SK-N-SH treated with all-trans-retinoic acid at 6 μM for 48 hours (cell line): ENCODE measurements around the gene P2RX5.

Experiments used
- ATAC-seq: fragments of 200-7000 bp; cut with Tn5 transposase; 3 replicates; pipeline ENCODE4 v1.9.1; 2020; ENCODE audit warnings: mild to moderate bottlenecking, moderate library complexity
- ARNTL ChIP-seq: fragments of 450-650 bp; formaldehyde crosslinking; IDR thresholded peaks from 2 replicates; pipeline ENCODE4 v1.5.0; 2020; ENCODE audit warnings: low read depth, mild to moderate bottlenecking, moderate library complexity, borderline replicate concordance
- BACH2 ChIP-seq: fragments of 250-450 bp; sonication (Bioruptor Pico); IDR thresholded peaks from 2 replicates; pipeline ENCODE4 v1.9.0; 2021; ENCODE audit warnings: mild to moderate bottlenecking, borderline replicate concordance
- CREB5 ChIP-seq: fragments of 250-450 bp; sonication (Bioruptor Pico); IDR thresholded peaks from 2 replicates; pipeline ENCODE4 v1.5.1; 2020; ENCODE audit warnings: low read depth, mild to moderate bottlenecking, moderate library complexity
- CSDC2 ChIP-seq: fragments of 250-450 bp; sonication (Bioruptor Pico); IDR thresholded peaks from 2 replicates; pipeline ENCODE4 v1.5.0; 2020; ENCODE audit warnings: mild to moderate bottlenecking, moderate library complexity
- GLIS3 ChIP-seq: fragments of 250-450 bp; sonication (Bioruptor Pico); IDR thresholded peaks from 2 replicates; pipeline ENCODE4 v1.5.0; 2020; ENCODE audit warnings: mild to moderate bottlenecking, moderate library complexity
- ISL1 ChIP-seq: fragments of 250-450 bp; sonication (Bioruptor Pico); IDR thresholded peaks from 2 replicates; pipeline ENCODE4 v2.1.2; 2022; ENCODE audit warnings: mild to moderate bottlenecking, moderate library complexity
- OSR1 ChIP-seq: fragments of 250-450 bp; sonication (Bioruptor Pico); IDR thresholded peaks from 2 replicates; pipeline ENCODE4 v1.8.0; 2022; ENCODE audit warnings: moderate library complexity, mild to moderate bottlenecking, inconsistent platforms
- PATZ1 ChIP-seq: fragments of 250-450 bp; sonication (Bioruptor Pico); IDR thresholded peaks from 2 replicates; pipeline ENCODE4 v1.8.0; 2020; ENCODE audit warnings: mild to moderate bottlenecking, moderate library complexity, borderline replicate concordance
- POU6F1 ChIP-seq: fragments of 250-450 bp; sonication (Bioruptor Pico); IDR thresholded peaks from 2 replicates; pipeline ENCODE4 v1.8.0; 2021; ENCODE audit warnings: low read depth, mild to moderate bottlenecking, moderate library complexity, borderline replicate concordance
- PPARA ChIP-seq: fragments of 250-450 bp; sonication (Bioruptor Pico); IDR thresholded peaks from 2 replicates; pipeline ENCODE4 v1.5.0; 2020; ENCODE audit warnings: mild to moderate bottlenecking, borderline replicate concordance
- RARB ChIP-seq: fragments of 250-450 bp; sonication (Bioruptor Pico); IDR thresholded peaks from 2 replicates; pipeline ENCODE4 v1.8.0; 2021; ENCODE audit warnings: mild to moderate bottlenecking, moderate library complexity
- SNAI2 ChIP-seq: fragments of 250-450 bp; sonication (Bioruptor Pico); IDR thresholded peaks from 2 replicates; pipeline ENCODE4 v1.5.0; 2020; ENCODE audit warnings: mild to moderate bottlenecking, moderate library complexity
- TCF4 ChIP-seq: fragments of 250-450 bp; sonication (Bioruptor Pico); IDR thresholded peaks from 2 replicates; pipeline ENCODE4 v1.8.0; 2021; ENCODE audit warnings: mild to moderate bottlenecking, moderate library complexity, borderline replicate concordance
- TOX ChIP-seq: fragments of 250-450 bp; sonication (Bioruptor Pico); IDR thresholded peaks from 2 replicates; pipeline ENCODE4 v1.8.0; 2021; ENCODE audit warnings: mild to moderate bottlenecking, moderate library complexity, borderline replicate concordance
- TSHZ2 ChIP-seq: fragments of 250-450 bp; sonication (Bioruptor Pico); IDR thresholded peaks from 2 replicates; pipeline ENCODE4 v1.5.0; 2020; ENCODE audit warnings: mild to moderate bottlenecking, moderate library complexity
- ZC3H10 ChIP-seq: fragments of 250-450 bp; sonication (Bioruptor Pico); IDR thresholded peaks from 2 replicates; pipeline ENCODE4 v1.5.1; 2021; ENCODE audit warnings: mild to moderate bottlenecking, moderate library complexity
- ZFP3 ChIP-seq: fragments of 250-450 bp; sonication (Bioruptor Pico); IDR thresholded peaks from 2 replicates; pipeline ENCODE4 v1.5.0; 2020; ENCODE audit warnings: mild to moderate bottlenecking, moderate library complexity
- ZFP30 ChIP-seq: fragments of 450-650 bp; formaldehyde crosslinking; IDR thresholded peaks from 2 replicates; pipeline ENCODE4 v1.5.0; 2022; ENCODE audit warnings: mild to moderate bottlenecking, moderate library complexity
- ZNF70 ChIP-seq: fragments of 450-650 bp; formaldehyde crosslinking; IDR thresholded peaks from 2 replicates; pipeline ENCODE4 v1.5.0; 2020; ENCODE audit warnings: mild to moderate bottlenecking, moderate library complexity
- ZNF8 ChIP-seq: fragments of 450-650 bp; formaldehyde crosslinking; IDR thresholded peaks from 2 replicates; pipeline ENCODE4 v1.5.0; 2020; ENCODE audit warnings: mild to moderate bottlenecking, moderate library complexity
- TF ChIP-seq, protein P1 (sequence below): fragments of 250-450 bp; sonication (Bioruptor Pico); IDR thresholded peaks from 2 replicates; pipeline ENCODE4 v1.5.1; 2021; ENCODE audit warnings: mild to moderate bottlenecking, moderate library complexity

Gene P2RX5

GRCh38 chr17:3663102-3664011 is 32.6 kb downstream of the P2RX5 start:
- no peak for TF ChIP-seq TSHZ2 (CRISPR knock-in tag)
- no peak for TF ChIP-seq CSDC2 (CRISPR knock-in tag)
- no peak for TF ChIP-seq ARNTL (CRISPR knock-in tag)
- no peak for TF ChIP-seq ZC3H10 (CRISPR knock-in tag)
- TF ChIP-seq PATZ1 (CRISPR knock-in tag) = no peak
- TF ChIP-seq TOX (CRISPR knock-in tag) = no peak
- no peak for TF ChIP-seq ISL1 (CRISPR knock-in tag)
- no peak for TF ChIP-seq GLIS3 (CRISPR knock-in tag)
- TF ChIP-seq, protein P1, sequence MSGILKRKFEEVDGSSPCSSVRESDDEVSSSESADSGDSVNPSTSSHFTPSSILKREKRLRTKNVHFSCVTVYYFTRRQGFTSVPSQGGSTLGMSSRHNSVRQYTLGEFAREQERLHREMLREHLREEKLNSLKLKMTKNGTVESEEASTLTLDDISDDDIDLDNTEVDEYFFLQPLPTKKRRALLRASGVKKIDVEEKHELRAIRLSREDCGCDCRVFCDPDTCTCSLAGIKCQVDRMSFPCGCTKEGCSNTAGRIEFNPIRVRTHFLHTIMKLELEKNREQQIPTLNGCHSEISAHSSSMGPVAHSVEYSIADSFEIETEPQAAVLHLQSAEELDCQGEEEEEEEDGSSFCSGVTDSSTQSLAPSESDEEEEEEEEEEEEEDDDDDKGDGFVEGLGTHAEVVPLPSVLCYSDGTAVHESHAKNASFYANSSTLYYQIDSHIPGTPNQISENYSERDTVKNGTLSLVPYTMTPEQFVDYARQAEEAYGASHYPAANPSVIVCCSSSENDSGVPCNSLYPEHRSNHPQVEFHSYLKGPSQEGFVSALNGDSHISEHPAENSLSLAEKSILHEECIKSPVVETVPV (CRISPR knock-in tag) = no peak
- no peak for TF ChIP-seq OSR1 (CRISPR knock-in tag)
- TF ChIP-seq ZNF70 (CRISPR knock-in tag) = no peak
- TF ChIP-seq BACH2 (CRISPR knock-in tag) = no peak
- TF ChIP-seq ZFP30 (CRISPR knock-in tag) = no peak
- no peak for TF ChIP-seq RARB (CRISPR knock-in tag)
- TF ChIP-seq PPARA (CRISPR knock-in tag) = no peak
- no peak for TF ChIP-seq SNAI2 (CRISPR knock-in tag)
- no peak for TF ChIP-seq ZFP3
- TF ChIP-seq TCF4 (CRISPR knock-in tag) = no peak
- no peak for TF ChIP-seq CREB5 (CRISPR knock-in tag)
- no peak for TF ChIP-seq ZNF8 (CRISPR knock-in tag)
- TF ChIP-seq, all 23 proteins: peak for 0
- no peak for ATAC-seq

GRCh38 chr17:3660311-3660891 is 35.6 kb downstream of the P2RX5 start:
- no peak for TF ChIP-seq TCF4 (CRISPR knock-in tag)
- TF ChIP-seq RARB (CRISPR knock-in tag) = no peak
- no peak for TF ChIP-seq CREB5 (CRISPR knock-in tag)
- no peak for TF ChIP-seq ARNTL (CRISPR knock-in tag)
- no peak for TF ChIP-seq ZC3H10 (CRISPR knock-in tag)
- no peak for TF ChIP-seq POU6F1 (CRISPR knock-in tag)
- peak; percentile 15 for ATAC-seq
